Dermis microvascular lymphatic vessel endothelial cell (primary cell): ENCODE results near the gene MCEMP1. TPM values are rescaled to one million over a fixed set of nuclear protein-coding genes. Genes with fewer than 3 reads are reported as not detected.

Experiments used
- DNase-seq, 2 donors: peaks; one replicate each; pipeline versions ENCODE4 v3.0.0 to v3.0.0-alpha.2; 2010; ENCODE audit warnings: low read depth in 2 of 2
- total RNA-seq: library from RNA; depleted of rRNA; stranded (reverse); fragments of >200 nt; gene quantifications from 2 replicates; pipeline ENCODE4 v1.2.1, GENCODE V29; 2014

Gene MCEMP1
- total RNA-seq, 1 donor from 2014 or later: not detected

DNA sequence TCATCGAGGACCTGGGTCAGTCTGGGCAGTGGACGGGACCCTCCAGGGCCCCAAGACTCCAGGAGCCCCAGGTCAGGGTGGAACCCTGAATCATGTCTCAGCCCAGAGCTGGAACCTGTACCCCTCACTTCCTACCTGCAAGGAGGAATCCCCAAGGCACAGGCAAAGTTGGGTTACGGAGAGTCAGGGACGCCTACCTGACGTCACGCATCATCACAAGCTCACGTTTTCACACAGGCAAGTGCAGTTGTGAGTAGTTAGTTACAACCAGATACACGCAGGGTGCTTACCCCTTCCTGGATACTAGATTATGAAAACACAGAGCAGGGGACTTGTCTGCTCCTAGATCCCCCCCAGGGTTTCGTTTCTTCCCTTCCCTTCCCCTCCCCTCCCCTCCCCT, 6.1 kb upstream of the MCEMP1 start:
- DNase-seq: no peak

GRCh38 chr19:7672522-7672921, 4.4 kb upstream of the MCEMP1 start:
- DNase-seq: no peak

GRCh38 chr19:7674010-7675005, 2.6 kb upstream of the MCEMP1 start:
- DNase-seq: peak in 1 of 2 donors; percentile 37

DNA sequence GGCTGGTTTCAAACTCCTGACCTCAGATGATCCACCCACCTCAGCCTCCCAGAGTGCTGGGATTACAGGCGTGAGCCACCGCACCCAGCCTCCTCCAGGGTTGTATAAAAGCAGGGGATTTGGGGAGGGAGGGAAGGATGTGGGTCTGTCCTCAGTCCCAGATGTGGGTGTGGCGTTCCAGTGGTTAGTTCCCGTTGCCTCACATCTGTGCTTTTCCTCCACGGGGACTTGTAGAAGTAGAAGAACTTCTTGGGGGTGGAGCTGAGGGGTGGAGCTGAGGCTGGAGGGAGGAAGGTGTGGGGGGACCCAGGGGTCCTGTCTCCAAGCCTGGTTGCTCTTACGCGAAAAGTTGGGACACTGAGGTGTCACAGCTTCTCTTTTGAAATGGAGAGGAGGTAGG, 514 bp upstream of the MCEMP1 start:
- no peak for DNase-seq

DNA sequence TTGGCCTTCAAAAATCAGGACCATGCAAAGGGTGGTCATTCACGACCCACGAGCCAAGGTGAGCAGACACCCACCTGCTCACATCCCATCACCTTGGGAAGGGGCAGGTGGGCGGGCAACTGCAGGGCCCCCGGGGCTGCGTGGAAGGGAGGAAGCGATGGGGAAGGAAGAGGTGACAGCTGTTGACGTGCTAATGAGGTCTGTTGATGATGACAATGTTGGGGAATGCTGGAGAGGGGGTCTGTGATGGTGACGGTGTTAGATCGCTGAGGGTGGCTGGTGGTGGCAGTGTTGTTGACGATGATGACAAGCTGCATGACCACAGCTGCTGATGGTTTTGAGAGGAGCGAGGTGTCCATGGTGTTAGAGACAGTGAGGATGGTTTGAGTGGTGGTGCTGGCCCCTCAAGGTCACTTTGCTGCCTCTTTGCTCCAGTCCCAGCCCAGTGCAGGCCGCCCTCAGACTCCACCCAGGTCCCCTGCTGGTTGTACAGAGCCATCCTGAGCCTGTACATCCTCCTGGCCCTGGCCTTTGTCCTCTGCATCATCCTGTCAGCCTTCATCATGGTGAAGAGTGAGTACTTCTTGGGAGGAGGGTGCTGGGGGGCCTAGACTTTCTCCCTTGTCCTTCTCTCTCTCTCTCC, 900 bp downstream of the MCEMP1 start:
- no peak for DNase-seq

DNA sequence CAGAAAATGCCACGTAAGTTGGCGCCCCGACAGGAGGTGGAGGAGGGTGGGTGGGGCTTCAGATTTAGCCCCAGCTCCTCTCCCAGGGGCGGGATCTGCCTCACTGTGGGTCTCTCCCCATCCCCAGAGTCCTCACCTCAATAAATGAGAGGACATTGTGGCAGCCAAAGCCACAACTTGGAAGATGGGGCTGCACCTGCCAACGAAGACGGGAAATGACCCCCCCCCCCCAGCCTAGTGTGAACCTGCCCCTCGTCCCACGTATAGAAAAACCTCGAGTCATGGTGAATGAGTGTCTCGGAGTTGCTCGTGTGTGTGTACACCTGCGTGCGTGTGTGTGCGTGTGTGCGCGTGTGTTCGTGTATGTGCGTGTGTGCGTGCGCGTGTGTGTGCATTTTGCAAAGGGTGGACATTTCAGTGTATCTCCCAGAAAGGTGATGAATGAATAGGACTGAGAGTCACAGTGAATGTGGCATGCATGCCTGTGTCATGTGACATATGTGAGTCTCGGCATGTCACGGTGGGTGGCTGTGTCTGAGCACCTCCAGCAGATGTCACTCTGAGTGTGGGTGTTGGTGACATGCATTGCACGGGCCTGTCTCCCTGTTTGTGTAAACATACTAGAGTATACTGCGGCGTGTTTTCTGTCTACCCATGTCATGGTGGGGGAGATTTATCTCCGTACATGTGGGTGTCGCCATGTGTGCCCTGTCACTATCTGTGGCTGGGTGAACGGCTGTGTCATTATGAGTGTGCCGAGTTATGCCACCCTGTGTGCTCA, 2.3 kb downstream of the MCEMP1 start:
- DNase-seq: peak; percentile 14 to 32

GRCh38 chr19:7679771-7680605, 3.1 kb downstream of the MCEMP1 start:
- DNase-seq: no peak

DNA sequence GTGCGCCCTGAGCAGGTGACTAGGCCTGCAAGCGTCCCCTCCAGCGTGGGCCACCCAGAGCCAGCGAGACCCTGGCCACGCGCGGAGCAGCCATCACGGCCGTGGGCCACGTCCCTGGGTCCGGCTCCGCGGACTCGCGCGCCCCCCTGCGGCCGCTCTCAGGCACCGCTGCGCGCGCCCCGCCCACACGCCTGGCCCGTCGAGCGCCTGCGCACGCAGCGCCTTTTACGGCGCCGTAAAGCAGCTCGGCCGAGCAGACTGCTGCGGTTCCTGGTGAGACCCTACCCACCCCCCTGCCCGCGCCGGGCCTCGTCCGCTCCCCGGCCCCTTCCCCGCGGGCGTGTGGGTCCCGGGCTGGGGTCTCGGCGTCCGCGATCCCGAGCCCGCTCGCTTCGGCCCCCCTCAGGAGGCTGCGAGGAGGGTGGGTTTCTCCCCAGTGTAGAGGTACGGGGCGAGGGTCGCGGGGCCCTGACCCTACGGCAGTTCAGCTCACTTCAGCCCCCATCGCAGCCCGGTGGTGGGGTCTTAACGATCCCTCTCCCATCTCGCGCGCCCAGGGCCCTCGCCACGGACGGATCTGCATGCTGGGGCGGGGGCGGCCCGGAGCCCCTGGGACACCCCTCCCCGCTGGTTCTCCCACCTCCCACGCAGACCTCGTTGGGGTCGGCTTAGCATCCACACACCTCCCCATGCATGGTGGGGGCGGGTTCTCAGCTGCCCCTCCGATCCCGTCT, 3.9 kb downstream of the MCEMP1 start, which contains the start of gene TRAPPC5:
TSS of gene TRAPPC5 (plus strand) at position 228 of the 734 bp plus-strand sequence. CDS start 1,421 bp downstream, outside the sequence.
- DNase-seq: peak; percentile 62 to 86

DNA sequence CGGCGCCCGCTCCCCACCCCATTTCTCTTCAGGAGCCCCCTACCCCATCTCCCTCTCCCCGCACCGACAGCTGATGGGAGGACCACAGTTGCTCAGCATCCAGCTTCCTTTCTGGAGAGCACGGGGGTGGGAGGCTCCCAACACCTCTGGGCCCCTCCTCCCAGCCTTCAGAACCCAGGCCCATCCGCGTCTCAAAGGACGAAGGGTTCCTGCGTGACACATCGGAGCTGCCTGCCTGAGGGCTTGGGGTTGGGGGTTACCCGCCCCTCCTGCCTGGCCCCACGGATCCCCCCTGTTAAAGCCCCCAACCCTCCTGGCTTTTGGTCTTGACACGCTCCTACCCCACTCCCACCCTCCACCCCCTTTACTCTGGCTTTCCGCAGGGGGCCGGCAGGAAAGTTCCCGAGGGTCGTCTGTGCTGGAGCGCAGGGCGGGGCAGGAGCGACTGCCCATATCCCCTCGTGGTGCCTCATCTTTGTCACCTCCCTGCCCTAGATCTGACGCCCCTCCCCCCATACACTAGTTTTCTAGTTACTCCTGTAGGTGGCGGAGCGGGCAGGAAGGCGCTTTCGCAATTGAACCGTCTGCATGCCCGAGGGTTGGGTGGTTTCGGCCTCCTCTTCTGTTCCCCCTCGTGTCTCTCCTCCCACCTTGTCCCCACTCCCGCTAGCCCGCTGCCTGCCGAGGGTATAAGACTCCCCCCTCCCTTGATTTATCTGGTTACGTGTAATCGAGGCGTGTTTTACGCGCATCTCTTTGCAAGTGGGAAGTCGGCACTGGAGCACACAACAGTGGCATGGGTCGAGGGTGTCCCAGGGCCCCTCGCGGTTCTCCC, 4.7 kb downstream of the MCEMP1 start:
- peak; percentile 45 to 75 for DNase-seq

GRCh38 chr19:7682175-7682855, 5.4 kb downstream of the MCEMP1 start:
- no peak for DNase-seq

- no peak for DNase-seq
These were observed 8.9 kb downstream of the MCEMP1 start for GRCh38 chr19:7685546-7686445.

GRCh38 chr19:7687177-7687576, 10.3 kb downstream of the MCEMP1 start:
- no peak for DNase-seq

- DNase-seq: no peak
These were observed 12.3 kb downstream of the MCEMP1 start for GRCh38 chr19:7689165-7689564.

DNA sequence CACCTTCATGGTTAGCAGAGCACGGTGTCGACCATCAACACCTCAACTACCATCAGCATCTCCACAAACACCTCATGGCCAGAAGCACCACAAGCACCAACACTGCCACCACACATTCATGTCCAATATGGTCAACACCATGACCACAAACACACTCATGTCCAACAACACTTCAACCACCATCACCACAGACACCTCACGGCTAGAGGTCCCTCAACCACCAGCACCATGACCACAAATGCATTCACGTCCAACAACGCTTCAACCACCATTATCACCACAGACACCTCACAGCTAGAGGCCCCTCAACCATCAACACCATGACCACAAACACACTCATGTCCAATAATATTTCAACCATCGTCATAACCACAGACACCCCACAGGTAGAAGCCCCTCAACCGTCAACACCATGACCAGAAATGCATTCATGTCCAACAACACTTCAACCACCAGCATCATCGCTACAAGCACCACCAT, 13.9 kb downstream of the MCEMP1 start:
- no peak for DNase-seq

DNA sequence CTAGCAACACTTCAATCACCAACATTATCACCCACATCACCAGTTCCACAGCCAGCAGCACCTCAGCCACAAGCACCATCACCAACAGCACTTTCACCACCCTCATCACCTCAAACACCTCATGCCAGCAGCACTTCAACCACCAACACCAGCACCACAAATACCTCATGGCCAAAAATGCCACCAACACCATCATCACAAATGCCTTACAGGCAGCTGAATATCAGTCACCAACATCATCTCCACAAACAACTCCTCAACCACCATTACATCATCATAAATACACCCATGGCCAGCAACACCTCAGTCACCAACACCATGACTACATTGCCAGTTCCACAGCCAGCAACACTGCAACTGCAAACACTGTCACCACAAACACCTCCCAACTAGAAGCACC, 14.6 kb downstream of the MCEMP1 start:
- DNase-seq: no peak

- DNase-seq: no peak
These were observed 15.7 kb downstream of the MCEMP1 start for GRCh38 chr19:7692417-7693088.

- DNase-seq: no peak
These were observed 17.6 kb downstream of the MCEMP1 start for GRCh38 chr19:7694499-7694898.
